HG03342 (cell line): ENCODE measurements around the gene TAS2R50.

Experiments
- ATAC-seq: cut with Tn5 transposase; IDR thresholded peaks from one replicate; pipeline ENCODE4 v1.9.1; 2021; ENCODE audit warnings: mild to moderate bottlenecking, moderate library complexity; ENCODE audit not compliant: unreplicated experiment

TAS2R50 gene

GRCh38 chr12:10956085-10956484, 30.6 kb downstream of the TAS2R50 start:
- no peak for ATAC-seq

GRCh38 chr12:10952645-10953044, 34.1 kb downstream of the TAS2R50 start:
- ATAC-seq, result no peak

GRCh38 chr12:10943167-10943566, 43.5 kb downstream of the TAS2R50 start:
- ATAC-seq, result no peak

- ATAC-seq, result no peak
These were observed 44.6 kb downstream of the TAS2R50 start for GRCh38 chr12:10941916-10942607.

- ATAC-seq, result no peak
These were observed 45.3 kb downstream of the TAS2R50 start for GRCh38 chr12:10941369-10941768.

GRCh38 chr12:10940389-10940788, 46.3 kb downstream of the TAS2R50 start:
- ATAC-seq, result no peak

GRCh38 chr12:10939163-10939562, 47.5 kb downstream of the TAS2R50 start, which contains the start of gene TAS2R14:
Gene TAS2R14, minus strand, starts transcription at chr12:10939263. Its CDS starts 56 bp downstream, at chr12:10939207.
- ATAC-seq, result no peak

GRCh38 chr12:10936506-10936905, 50.2 kb downstream of the TAS2R50 start:
- ATAC-seq, result no peak
